ENCODE data around the gene ZNF205.

ZNF205 gene

GRCh38 chr16:3134338-3135125 lies 22.1 kb downstream of the ZNF205 start, which contains the start of gene ZNF213:
Gene ZNF213, plus strand, starts transcription at chr16:3135029. Its CDS starts 2,252 bp downstream, at chr16:3137281.
- peak within 1 kb of the TSS; percentile 87 for H3K4me2 ChIP-seq (ENCODE audit: low read length)
- H3K23ac ChIP-seq (ENCODE audit: low read length): no peak within 1 kb of the TSS
- H3K36me3 ChIP-seq (ENCODE audit: control insufficient read depth in 1 of 2, insufficient read depth in 2 of 2, low read length in 2 of 2): peaks cover 17 to 19% of the 10 kb centered on the region in 2 experiments
- peaks cover 6 to 16% of the 10 kb centered on the region in 2 experiments for H3K4me1 ChIP-seq (ENCODE audit: control insufficient read depth in 1 of 2, insufficient read depth in 2 of 2, low read length in 2 of 2)
- H3K9me3 ChIP-seq (ENCODE audit: insufficient read depth, low read depth, low read length): no peaks in the 10 kb centered on the region
- H3K79me2 ChIP-seq (ENCODE audit: control insufficient read depth, insufficient read depth, low read length, poor library complexity): peaks cover 8% of the 10 kb centered on the region
- peak within 1 kb of the TSS; percentile 92 for H4K12ac ChIP-seq (ENCODE audit: low read depth, low read length)
- WGBS (ENCODE audit: extremely low coverage, insufficient coverage, insufficient read length): no CpG with 5 or more reads among the region's 63 CpGs
- no peak within 1 kb of the TSS for H2BK12ac ChIP-seq (ENCODE audit: low read length)
- H2AFZ ChIP-seq (ENCODE audit: insufficient read depth, low read length, poor library complexity): peak within 1 kb of the TSS; percentile 94
- H4K8ac ChIP-seq (ENCODE audit: low read depth, low read length): peak within 1 kb of the TSS; percentile 98
- H3K79me1 ChIP-seq (ENCODE audit: low read length): peaks cover 9% of the 10 kb centered on the region
- no peaks in the 10 kb centered on the region for H3K27me3 ChIP-seq (ENCODE audit: insufficient read depth, low read length)
- H2AK5ac ChIP-seq (ENCODE audit: low read length): peak within 1 kb of the TSS; percentile 67
- H3K14ac ChIP-seq (ENCODE audit: low read length): peak within 1 kb of the TSS; percentile 93
- peak within 1 kb of the TSS; percentile 95 for H4K91ac ChIP-seq (ENCODE audit: low read depth, low read length)
- peak; percentile 97 to 99 for DNase-seq
- peak within 1 kb of the TSS; percentile 76 for H3K27ac ChIP-seq (ENCODE audit: low read depth, low read length)
- peak within 1 kb of the TSS; percentile 91 for H3K18ac ChIP-seq (ENCODE audit: low read length)
- peak within 1 kb of the TSS; percentile 82 for H2BK5ac ChIP-seq (ENCODE audit: low read depth, low read length, poor library complexity)
- peak within 1 kb of the TSS; percentile 89 for H3K4ac ChIP-seq (ENCODE audit: low read depth, low read length)
- peak within 1 kb of the TSS; percentile 98 for H3K9ac ChIP-seq (ENCODE audit: low read length)
- peak within 1 kb of the TSS; percentile 93 for H3K4me3 ChIP-seq (ENCODE audit: low read depth, low read length)
- peak within 1 kb of the TSS; percentile 62 for H2BK120ac ChIP-seq (ENCODE audit: insufficient read depth, low read length, poor library complexity)

GRCh38 chr16:3135126-3135715 lies 22.8 kb downstream of the ZNF205 start:
- Histone ChIP-seq H4K12ac (ENCODE audit: low read depth, low read length) (peak overlapping the region; percentile 90), H3K9ac (ENCODE audit: low read length) (peak overlapping the region; percentile 94), H3K9me3 (ENCODE audit: insufficient read depth, low read depth, low read length) (no peaks in the 10 kb centered on the region), H3K79me1 (ENCODE audit: low read length) (peaks cover 9% of the 10 kb centered on the region), H3K23ac (ENCODE audit: low read length) (no peak overlapping the region), H3K18ac (ENCODE audit: low read length) (peak overlapping the region; percentile 91), H3K4me3 (ENCODE audit: low read depth, low read length) (peak overlapping the region; percentile 93), H2BK120ac (ENCODE audit: insufficient read depth, low read length, poor library complexity) (peak overlapping the region; percentile 55), H3K4me2 (ENCODE audit: low read length) (peak overlapping the region; percentile 87), H2BK12ac (ENCODE audit: low read length) (no peak overlapping the region), H3K27ac (ENCODE audit: low read depth, low read length) (peak overlapping the region; percentile 59), H4K8ac (ENCODE audit: low read depth, low read length) (peak overlapping the region; percentile 89), H4K91ac (ENCODE audit: low read depth, low read length) (peak overlapping the region; percentile 74), H2AFZ (ENCODE audit: insufficient read depth, low read length, poor library complexity) (peak overlapping the region; percentile 94), H3K4ac (ENCODE audit: low read depth, low read length) (peak overlapping the region; percentile 61), H3K14ac (ENCODE audit: low read length) (peak overlapping the region; percentile 93), H3K4me1 (ENCODE audit: control insufficient read depth in 1 of 2, insufficient read depth in 2 of 2, low read length in 2 of 2) (peaks cover 6 to 16% of the 10 kb centered on the region in 2 experiments), H2BK5ac (ENCODE audit: low read depth, low read length, poor library complexity) (peak overlapping the region; percentile 82), H3K79me2 (ENCODE audit: control insufficient read depth, insufficient read depth, low read length, poor library complexity) (peaks cover 8% of the 10 kb centered on the region), H2AK5ac (ENCODE audit: low read length) (peak overlapping the region; percentile 13), H3K27me3 (ENCODE audit: insufficient read depth, low read length) (no peaks in the 10 kb centered on the region), H3K36me3 (ENCODE audit: control insufficient read depth in 1 of 2, insufficient read depth in 2 of 2, low read length in 2 of 2) (peaks cover 15% of the 10 kb centered on the region in 2 experiments)
- no peak for DNase-seq
- WGBS (ENCODE audit: extremely low coverage, insufficient coverage, insufficient read length): no CpG with 5 or more reads among the region's 43 CpGs

GRCh38 chr16:3137267-3137666 lies 24.9 kb downstream of the ZNF205 start:
- Histone ChIP-seq H4K91ac (ENCODE audit: low read depth, low read length) (no peak overlapping the region), H2AK5ac (ENCODE audit: low read length) (no peak overlapping the region), H3K18ac (ENCODE audit: low read length) (no peak overlapping the region), H3K9me3 (ENCODE audit: insufficient read depth, low read depth, low read length) (no peaks in the 10 kb centered on the region), H3K79me1 (ENCODE audit: low read length) (peaks cover 9% of the 10 kb centered on the region), H2BK12ac (ENCODE audit: low read length) (no peak overlapping the region), H3K14ac (ENCODE audit: low read length) (no peak overlapping the region), H3K27ac (ENCODE audit: low read depth, low read length) (no peak overlapping the region), H3K23ac (ENCODE audit: low read length) (no peak overlapping the region), H4K12ac (ENCODE audit: low read depth, low read length) (no peak overlapping the region), H2BK5ac (ENCODE audit: low read depth, low read length, poor library complexity) (no peak overlapping the region), H2AFZ (ENCODE audit: insufficient read depth, low read length, poor library complexity) (no peak overlapping the region), H3K79me2 (ENCODE audit: control insufficient read depth, insufficient read depth, low read length, poor library complexity) (peaks cover 8% of the 10 kb centered on the region), H2BK120ac (ENCODE audit: insufficient read depth, low read length, poor library complexity) (no peak overlapping the region), H3K27me3 (ENCODE audit: insufficient read depth, low read length) (no peaks in the 10 kb centered on the region), H3K36me3 (ENCODE audit: control insufficient read depth in 1 of 2, insufficient read depth in 2 of 2, low read length in 2 of 2) (peaks cover 28 to 29% of the 10 kb centered on the region in 2 experiments), H3K4ac (ENCODE audit: low read depth, low read length) (no peak overlapping the region), H3K4me2 (ENCODE audit: low read length) (no peak overlapping the region), H3K4me1 (ENCODE audit: control insufficient read depth in 1 of 2, insufficient read depth in 2 of 2, low read length in 2 of 2) (peaks cover 6 to 16% of the 10 kb centered on the region in 2 experiments), H3K9ac (ENCODE audit: low read length) (no peak overlapping the region), H3K4me3 (ENCODE audit: low read depth, low read length) (no peak overlapping the region), H4K8ac (ENCODE audit: low read depth, low read length) (no peak overlapping the region)
- no CpG with 5 or more reads among the region's 13 CpGs for WGBS (ENCODE audit: extremely low coverage, insufficient coverage, insufficient read length)
- DNase-seq: no peak

- Histone ChIP-seq H3K79me1 (ENCODE audit: low read length) (peaks cover 9% of the 10 kb centered on the region), H4K8ac (ENCODE audit: low read depth, low read length) (no peak overlapping the region), H3K4me2 (ENCODE audit: low read length) (no peak overlapping the region), H2AFZ (ENCODE audit: insufficient read depth, low read length, poor library complexity) (no peak overlapping the region), H3K23ac (ENCODE audit: low read length) (no peak overlapping the region), H3K27me3 (ENCODE audit: insufficient read depth, low read length) (no peaks in the 10 kb centered on the region), H2BK12ac (ENCODE audit: low read length) (no peak overlapping the region), H3K9ac (ENCODE audit: low read length) (no peak overlapping the region), H3K9me3 (ENCODE audit: insufficient read depth, low read depth, low read length) (peaks cover 3% of the 10 kb centered on the region), H3K14ac (ENCODE audit: low read length) (no peak overlapping the region), H4K12ac (ENCODE audit: low read depth, low read length) (no peak overlapping the region), H3K36me3 (ENCODE audit: control insufficient read depth in 1 of 2, insufficient read depth in 2 of 2, low read length in 2 of 2) (peaks cover 33 to 35% of the 10 kb centered on the region in 2 experiments), H2AK5ac (ENCODE audit: low read length) (no peak overlapping the region), H3K4me3 (ENCODE audit: low read depth, low read length) (no peak overlapping the region), H4K91ac (ENCODE audit: low read depth, low read length) (no peak overlapping the region), H3K4ac (ENCODE audit: low read depth, low read length) (no peak overlapping the region), H2BK120ac (ENCODE audit: insufficient read depth, low read length, poor library complexity) (no peak overlapping the region), H2BK5ac (ENCODE audit: low read depth, low read length, poor library complexity) (no peak overlapping the region), H3K79me2 (ENCODE audit: control insufficient read depth, insufficient read depth, low read length, poor library complexity) (peaks cover 8% of the 10 kb centered on the region), H3K27ac (ENCODE audit: low read depth, low read length) (no peak overlapping the region), H3K4me1 (ENCODE audit: control insufficient read depth in 1 of 2, insufficient read depth in 2 of 2, low read length in 2 of 2) (peaks cover 6 to 16% of the 10 kb centered on the region in 2 experiments), H3K18ac (ENCODE audit: low read length) (no peak overlapping the region)
- DNase-seq: no peak
- no CpG with 5 or more reads among the region's 21 CpGs for WGBS (ENCODE audit: extremely low coverage, insufficient coverage, insufficient read length)
Observed at GRCh38 chr16:3138342-3138741, 26.0 kb downstream of the ZNF205 start.
